ENCODE results near the gene COL4A1.

COL4A1 gene

DNA sequence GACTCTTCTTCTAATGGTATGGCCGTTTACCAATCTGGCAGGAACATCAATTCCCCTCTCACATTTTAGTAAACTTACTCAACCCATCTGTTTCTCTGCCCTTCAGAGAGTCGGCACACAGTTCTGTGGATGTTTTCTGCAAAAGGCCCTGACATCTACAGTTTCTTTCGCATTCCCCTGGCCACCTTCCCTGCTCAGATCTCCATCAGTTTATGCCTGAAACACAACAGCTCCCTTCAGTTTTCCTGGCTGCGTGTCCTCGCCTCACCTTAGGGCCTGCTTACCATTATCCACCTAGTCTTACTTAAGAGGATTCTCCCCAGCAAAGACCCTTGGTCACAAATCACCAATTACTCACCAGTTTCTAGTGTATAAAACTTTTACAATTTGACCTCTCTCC is 25.2 kb downstream of the COL4A1 start:
- H3K36me3 ChIP-seq (ENCODE audit: insufficient read depth, low read length) = peaks cover 3% of the 10 kb centered on the region; the same call in 1 of the 2 replicates
- H2AFZ ChIP-seq (ENCODE audit: low read length, unreplicated experiment) = no peak overlapping the region
- H3K79me2 ChIP-seq (ENCODE audit: control insufficient read depth, insufficient read depth, low read length, unreplicated experiment) = peaks cover 72% of the 10 kb centered on the region
- no peaks in the 10 kb centered on the region for H3K27me3 ChIP-seq (ENCODE audit: insufficient read depth, low read length)
- H3K27ac ChIP-seq (ENCODE audit: low read depth, low read length) = no peak overlapping the region
- peaks cover 20% of the 10 kb centered on the region for H3K4me1 ChIP-seq (ENCODE audit: control insufficient read depth, insufficient read depth, low read length, unreplicated experiment)
- H3K4me3 ChIP-seq (ENCODE audit: low read depth, low read length) = no peak overlapping the region

DNA sequence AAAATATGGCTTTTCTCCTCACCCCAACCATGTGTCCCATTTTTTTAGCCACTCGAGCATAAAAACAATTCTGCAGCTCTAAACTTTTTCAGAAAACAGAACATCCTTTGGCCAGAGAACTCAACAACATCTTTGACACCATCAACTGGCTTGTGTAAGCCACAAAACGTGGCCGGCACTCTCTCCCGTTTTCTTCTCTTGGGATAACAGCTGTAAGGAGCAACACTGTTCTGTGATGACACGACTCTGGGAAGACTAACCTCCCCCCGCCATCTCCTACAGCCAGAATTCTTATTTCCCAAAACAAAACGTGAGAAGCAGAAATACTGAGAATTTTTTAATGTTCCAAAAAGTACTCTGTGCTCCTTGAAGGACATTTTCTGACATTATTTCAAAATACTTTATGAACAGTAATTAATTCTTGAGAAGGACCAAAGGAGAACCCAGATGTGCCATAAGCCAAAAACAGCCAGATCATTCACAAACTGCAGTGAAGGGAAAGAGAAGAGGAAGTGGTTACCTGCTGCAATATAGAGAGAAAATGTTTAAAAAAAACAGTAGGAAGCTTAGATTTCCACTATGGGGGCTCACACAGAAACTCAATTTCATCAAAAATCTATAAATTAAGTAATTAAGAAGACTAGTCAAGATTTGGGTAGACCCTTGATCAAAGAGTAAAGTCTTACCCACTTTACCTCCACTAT is 25.8 kb downstream of the COL4A1 start:
- peaks cover 73% of the 10 kb centered on the region for H3K79me2 ChIP-seq (ENCODE audit: control insufficient read depth, insufficient read depth, low read length, unreplicated experiment)
- no peak overlapping the region for H3K4me3 ChIP-seq (ENCODE audit: low read depth, low read length)
- no peak overlapping the region for H3K27ac ChIP-seq (ENCODE audit: low read depth, low read length)
- peaks cover 20% of the 10 kb centered on the region for H3K4me1 ChIP-seq (ENCODE audit: control insufficient read depth, insufficient read depth, low read length, unreplicated experiment)
- peaks cover 3% of the 10 kb centered on the region; the same call in 1 of the 2 replicates for H3K36me3 ChIP-seq (ENCODE audit: insufficient read depth, low read length)
- H3K27me3 ChIP-seq (ENCODE audit: insufficient read depth, low read length) = no peaks in the 10 kb centered on the region
- H2AFZ ChIP-seq (ENCODE audit: low read length, unreplicated experiment) = no peak overlapping the region

DNA sequence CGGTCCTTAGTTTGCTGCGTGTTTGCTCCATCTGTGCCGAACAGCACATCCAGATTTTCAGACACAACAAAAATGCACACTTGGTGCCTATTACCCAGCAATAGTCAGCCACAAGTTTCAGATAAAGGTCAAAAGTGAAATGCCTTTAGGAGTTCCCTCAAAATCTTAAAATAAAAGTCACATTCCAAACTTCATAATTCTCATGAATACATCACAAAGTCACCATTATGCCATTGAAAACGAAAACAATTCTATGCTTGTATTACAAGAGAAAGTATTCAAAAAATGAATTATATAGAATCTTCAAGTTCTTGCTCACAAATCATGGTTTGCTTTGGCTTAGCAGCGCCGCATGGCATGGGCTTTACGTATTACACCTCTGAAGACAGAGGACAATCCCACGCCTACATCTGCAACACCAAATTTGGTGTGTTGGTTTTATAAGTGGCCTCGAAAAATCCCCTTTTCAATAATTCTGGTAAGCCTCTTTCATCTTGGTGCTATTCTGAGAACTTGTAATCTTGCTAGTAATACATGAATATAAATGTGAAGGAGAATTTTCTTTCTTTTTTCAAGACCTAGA is 26.6 kb downstream of the COL4A1 start:
- Histone ChIP-seq H2AFZ (ENCODE audit: low read length, unreplicated experiment) (no peak overlapping the region), H3K27me3 (ENCODE audit: insufficient read depth, low read length) (no peaks in the 10 kb centered on the region), H3K4me1 (ENCODE audit: control insufficient read depth, insufficient read depth, low read length, unreplicated experiment) (peaks cover 20% of the 10 kb centered on the region), H3K79me2 (ENCODE audit: control insufficient read depth, insufficient read depth, low read length, unreplicated experiment) (peaks cover 80% of the 10 kb centered on the region), H3K4me3 (ENCODE audit: low read depth, low read length) (no peak overlapping the region), H3K27ac (ENCODE audit: low read depth, low read length) (no peak overlapping the region), H3K36me3 (ENCODE audit: insufficient read depth, low read length) (peaks cover 3% of the 10 kb centered on the region; the same call in 1 of the 2 replicates)

DNA sequence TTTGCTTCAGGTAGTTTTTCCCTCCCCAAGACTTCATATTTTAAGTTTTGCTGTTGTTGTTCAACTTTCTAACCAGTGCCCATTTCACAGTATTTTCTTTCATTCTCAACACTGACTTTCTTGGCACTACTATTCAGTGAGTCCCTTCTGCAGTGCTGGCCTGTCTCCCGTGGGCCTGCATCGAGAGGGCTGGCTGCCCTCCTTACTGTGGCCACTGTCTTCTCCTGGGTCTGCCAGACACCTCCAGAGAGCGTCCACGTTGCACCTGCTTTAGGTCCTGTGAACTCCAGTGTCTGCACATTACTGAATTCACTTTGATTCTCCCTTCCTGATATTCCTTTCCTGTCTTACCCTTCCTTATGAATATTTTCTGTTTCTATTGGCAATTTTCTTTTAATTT is 27.3 kb downstream of the COL4A1 start:
- Histone ChIP-seq H2AFZ (ENCODE audit: low read length, unreplicated experiment) (no peak overlapping the region), H3K27ac (ENCODE audit: low read depth, low read length) (no peak overlapping the region), H3K79me2 (ENCODE audit: control insufficient read depth, insufficient read depth, low read length, unreplicated experiment) (peaks cover 82% of the 10 kb centered on the region)

DNA sequence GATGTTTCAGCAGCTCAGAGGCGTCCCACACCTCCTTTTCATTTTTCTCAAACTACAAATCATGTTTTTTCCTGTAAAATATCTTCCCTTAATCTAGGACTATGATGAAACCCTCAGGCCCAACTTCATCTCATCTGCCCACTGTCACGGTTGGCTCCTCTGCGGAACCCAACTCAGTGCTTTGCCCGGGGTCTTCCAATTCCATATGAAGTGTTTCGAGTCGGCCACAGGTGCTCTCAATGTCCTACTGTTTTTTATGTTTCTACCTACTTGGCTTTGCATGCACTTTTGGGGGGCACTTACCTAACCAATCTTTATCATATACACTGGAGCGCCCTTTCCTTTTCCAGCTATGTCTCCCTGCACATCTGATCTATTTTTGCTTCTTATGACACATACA is 28.1 kb downstream of the COL4A1 start:
- Histone ChIP-seq H3K27me3 (ENCODE audit: insufficient read depth, low read length) (no peaks in the 10 kb centered on the region), H3K4me3 (ENCODE audit: low read depth, low read length) (no peak overlapping the region), H3K36me3 (ENCODE audit: insufficient read depth, low read length) (peaks cover 3% of the 10 kb centered on the region; the same call in 1 of the 2 replicates), H3K27ac (ENCODE audit: low read depth, low read length) (no peak overlapping the region), H2AFZ (ENCODE audit: low read length, unreplicated experiment) (no peak overlapping the region), H3K4me1 (ENCODE audit: control insufficient read depth, insufficient read depth, low read length, unreplicated experiment) (peaks cover 20% of the 10 kb centered on the region), H3K79me2 (ENCODE audit: control insufficient read depth, insufficient read depth, low read length, unreplicated experiment) (peaks cover 84% of the 10 kb centered on the region)

More for the DNA sequence above, 27.3 kb downstream of the COL4A1 start:
- Histone ChIP-seq H3K4me3 (ENCODE audit: low read depth, low read length) (no peak overlapping the region), H3K36me3 (ENCODE audit: insufficient read depth, low read length) (peaks cover 3% of the 10 kb centered on the region; the same call in 1 of the 2 replicates), H3K4me1 (ENCODE audit: control insufficient read depth, insufficient read depth, low read length, unreplicated experiment) (peaks cover 20% of the 10 kb centered on the region), H3K27me3 (ENCODE audit: insufficient read depth, low read length) (no peaks in the 10 kb centered on the region)

DNA sequence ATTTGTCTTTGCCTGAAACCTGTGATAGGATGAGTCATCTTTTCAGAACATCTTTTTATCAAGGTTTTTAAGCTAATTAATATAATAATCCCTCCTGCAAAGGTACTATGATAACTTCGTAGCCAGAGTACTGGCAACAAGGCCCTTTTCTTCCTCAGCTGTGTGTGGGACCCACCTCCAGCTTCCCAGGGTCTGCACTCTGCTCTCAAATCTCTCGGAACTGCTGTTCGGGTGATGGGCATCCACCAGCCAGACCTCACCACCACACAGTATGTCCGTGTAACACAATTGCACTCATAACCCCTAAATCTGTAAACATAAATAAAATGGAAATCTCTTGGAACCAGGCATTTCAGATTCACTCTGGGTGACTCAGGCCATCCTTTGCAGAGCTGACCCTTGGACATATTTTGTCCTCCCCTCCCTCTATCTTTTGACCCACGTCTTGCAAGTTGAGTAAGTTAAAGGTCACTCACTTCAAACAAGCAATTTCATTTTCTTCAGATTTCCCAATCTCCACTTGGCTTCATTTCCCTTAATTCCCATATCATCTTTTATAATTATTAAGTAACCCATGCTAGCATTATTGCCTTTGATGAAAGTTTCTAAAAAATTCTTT is 29.5 kb downstream of the COL4A1 start:
- Histone ChIP-seq H3K4me1 (ENCODE audit: control insufficient read depth, insufficient read depth, low read length, unreplicated experiment) (peaks cover 20% of the 10 kb centered on the region), H3K27ac (ENCODE audit: low read depth, low read length) (peak overlapping the region; percentile 9), H3K79me2 (ENCODE audit: control insufficient read depth, insufficient read depth, low read length, unreplicated experiment) (peaks cover 86% of the 10 kb centered on the region), H3K27me3 (ENCODE audit: insufficient read depth, low read length) (no peaks in the 10 kb centered on the region), H2AFZ (ENCODE audit: low read length, unreplicated experiment) (no peak overlapping the region), H3K4me3 (ENCODE audit: low read depth, low read length) (no peak overlapping the region), H3K36me3 (ENCODE audit: insufficient read depth, low read length) (peaks cover 3% of the 10 kb centered on the region; the same call in 1 of the 2 replicates)

DNA sequence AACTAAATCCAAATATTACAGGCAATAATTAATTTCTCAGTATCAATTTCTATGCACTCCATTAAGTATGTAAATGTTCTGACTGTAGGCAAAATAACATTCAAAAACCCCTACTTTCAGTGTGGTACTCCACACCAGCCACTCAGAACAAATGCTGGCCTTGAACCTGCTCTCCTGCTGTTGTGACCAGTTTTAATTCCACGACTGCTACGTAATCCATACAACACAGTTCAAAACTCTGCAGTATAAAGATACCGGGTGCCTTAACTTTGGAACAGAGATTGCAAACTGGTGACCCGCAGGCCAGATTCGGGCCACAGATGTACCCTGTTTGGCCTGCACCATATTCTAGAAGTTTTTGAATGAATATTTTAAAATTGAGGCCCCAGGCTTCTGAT is 30.4 kb downstream of the COL4A1 start:
- H3K4me3 ChIP-seq (ENCODE audit: low read depth, low read length) = no peak overlapping the region
- peaks cover 82% of the 10 kb centered on the region for H3K79me2 ChIP-seq (ENCODE audit: control insufficient read depth, insufficient read depth, low read length, unreplicated experiment)
- no peak overlapping the region for H2AFZ ChIP-seq (ENCODE audit: low read length, unreplicated experiment)
- H3K27me3 ChIP-seq (ENCODE audit: insufficient read depth, low read length) = no peaks in the 10 kb centered on the region
- H3K27ac ChIP-seq (ENCODE audit: low read depth, low read length) = no peak overlapping the region
- H3K36me3 ChIP-seq (ENCODE audit: insufficient read depth, low read length) = peaks cover 3% of the 10 kb centered on the region; the same call in 1 of the 2 replicates
- H3K4me1 ChIP-seq (ENCODE audit: control insufficient read depth, insufficient read depth, low read length, unreplicated experiment) = peaks cover 20% of the 10 kb centered on the region

DNA sequence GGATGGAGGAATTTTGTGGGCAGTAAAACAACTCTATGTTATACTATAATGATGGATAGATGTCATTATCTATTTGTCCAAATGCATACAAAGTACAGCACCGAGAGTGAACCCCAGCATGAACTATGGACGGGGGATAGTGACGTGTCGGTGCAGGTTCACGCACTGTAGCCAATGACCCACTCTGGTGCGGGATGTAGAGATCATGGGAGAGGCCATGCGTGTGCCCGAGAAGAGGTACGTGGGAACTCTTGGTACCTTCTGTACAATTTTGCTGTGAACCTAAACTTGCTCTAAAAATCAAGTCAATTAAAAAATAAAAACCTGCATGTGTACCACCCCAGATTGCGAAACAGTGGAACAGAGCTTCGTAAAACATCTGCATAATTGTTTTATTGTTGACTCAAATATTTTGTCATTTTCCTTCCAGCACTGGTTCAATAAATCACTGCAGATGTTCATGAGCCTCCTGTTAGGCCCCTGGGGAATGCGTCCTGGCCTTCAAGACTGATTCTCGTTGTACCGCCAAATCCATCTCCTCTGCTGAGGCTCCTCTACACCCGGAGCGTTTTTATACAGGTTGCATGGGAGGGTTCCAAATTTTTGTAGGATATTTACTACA is 30.9 kb downstream of the COL4A1 start:
- Histone ChIP-seq H3K36me3 (ENCODE audit: insufficient read depth, low read length) (peaks cover 3% of the 10 kb centered on the region; the same call in 1 of the 2 replicates), H2AFZ (ENCODE audit: low read length, unreplicated experiment) (no peak overlapping the region), H3K79me2 (ENCODE audit: control insufficient read depth, insufficient read depth, low read length, unreplicated experiment) (peaks cover 84% of the 10 kb centered on the region), H3K27ac (ENCODE audit: low read depth, low read length) (no peak overlapping the region), H3K4me3 (ENCODE audit: low read depth, low read length) (no peak overlapping the region), H3K4me1 (ENCODE audit: control insufficient read depth, insufficient read depth, low read length, unreplicated experiment) (peaks cover 20% of the 10 kb centered on the region), H3K27me3 (ENCODE audit: insufficient read depth, low read length) (no peaks in the 10 kb centered on the region)

DNA sequence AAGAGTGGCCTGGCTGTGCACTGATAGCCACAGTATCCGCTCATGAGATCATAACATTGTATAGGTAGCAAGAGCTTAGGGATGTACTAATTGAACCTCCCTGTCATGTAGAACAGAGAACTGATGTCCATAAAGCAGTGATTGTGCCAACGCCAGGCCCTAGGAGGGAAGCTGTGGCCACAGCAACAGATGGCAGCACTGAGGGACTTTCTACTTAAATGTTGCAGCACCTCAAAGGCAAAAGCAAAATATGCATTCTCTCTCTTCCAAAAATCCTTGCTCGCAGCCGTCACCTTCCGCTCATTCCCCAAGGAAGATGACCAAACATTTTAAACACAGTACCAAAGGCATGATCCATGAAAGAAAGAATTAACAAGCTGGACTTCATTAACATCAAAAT is 32.3 kb downstream of the COL4A1 start:
- H3K27ac ChIP-seq (ENCODE audit: low read depth, low read length) = no peak overlapping the region
- H2AFZ ChIP-seq (ENCODE audit: low read length, unreplicated experiment) = no peak overlapping the region
- H3K79me2 ChIP-seq (ENCODE audit: control insufficient read depth, insufficient read depth, low read length, unreplicated experiment) = peaks cover 81% of the 10 kb centered on the region

DNA sequence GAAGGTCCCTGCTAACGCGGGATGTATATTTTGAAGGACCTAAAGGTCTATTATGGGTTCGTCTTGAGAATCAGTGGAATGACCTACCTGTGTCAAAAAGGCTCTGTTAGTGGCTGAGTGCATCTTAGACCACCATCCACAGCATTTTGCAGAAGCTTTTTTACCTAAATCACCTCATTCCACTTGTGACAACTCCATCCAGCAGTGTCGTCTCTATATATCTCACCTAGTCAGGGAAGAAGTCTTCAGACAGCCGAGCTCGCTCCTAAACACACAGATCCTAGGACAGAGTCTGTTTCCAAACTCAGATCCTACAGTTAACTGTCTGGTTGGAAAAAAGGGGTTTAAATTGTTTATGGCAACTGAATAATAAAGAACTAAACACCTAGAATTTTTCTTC is 33.7 kb downstream of the COL4A1 start:
- Histone ChIP-seq H3K79me2 (ENCODE audit: control insufficient read depth, insufficient read depth, low read length, unreplicated experiment) (peaks cover 80% of the 10 kb centered on the region), H3K36me3 (ENCODE audit: insufficient read depth, low read length) (no peaks in the 10 kb centered on the region), H3K4me3 (ENCODE audit: low read depth, low read length) (no peak overlapping the region), H3K27ac (ENCODE audit: low read depth, low read length) (no peak overlapping the region), H3K4me1 (ENCODE audit: control insufficient read depth, insufficient read depth, low read length, unreplicated experiment) (peaks cover 15% of the 10 kb centered on the region), H2AFZ (ENCODE audit: low read length, unreplicated experiment) (no peak overlapping the region), H3K27me3 (ENCODE audit: insufficient read depth, low read length) (no peaks in the 10 kb centered on the region)

More for the DNA sequence above, 32.3 kb downstream of the COL4A1 start:
- Histone ChIP-seq H3K4me1 (ENCODE audit: control insufficient read depth, insufficient read depth, low read length, unreplicated experiment) (peaks cover 20% of the 10 kb centered on the region), H3K4me3 (ENCODE audit: low read depth, low read length) (no peak overlapping the region), H3K36me3 (ENCODE audit: insufficient read depth, low read length) (no peaks in the 10 kb centered on the region), H3K27me3 (ENCODE audit: insufficient read depth, low read length) (no peaks in the 10 kb centered on the region)

All from ACC112 (cell line).